K562 (cell line): ENCODE results near the gene NRXN3. TPM values are rescaled to one million over a fixed set of nuclear protein-coding genes. Genes with fewer than 3 reads are reported as not detected.
A peak's percentile ranks its signal among the peaks of the same experiment; 100 is the strongest.

Experiments used
- POLR2AphosphoS2 ChIP-seq: IDR thresholded peaks from 2 replicates; pipeline ENCODE4 v1.6.1; 2012; ENCODE audit warnings: low read length, improper control_type of control experiment
- PTBP1 ChIP-seq: fragments of 200-400 bp; formaldehyde crosslinking; IDR thresholded peaks from 2 replicates; pipeline ENCODE4 v1.6.1; 2017; ENCODE audit warnings: low read depth, low read length
- REST ChIP-seq, 2 experiments: fragments of 450-650 bp; formaldehyde crosslinking in 1 of 2; IDR thresholded peaks; 2 replicates each; pipeline versions ENCODE4 v1.4.0 to v1.6.1; 2014 to 2020; ENCODE audit warnings: mild to moderate bottlenecking in 2 of 2, borderline replicate concordance in 1 of 2, low read depth in 1 of 2
- TFAM ChIP-seq: fragments of 250-450 bp; sonication (Bioruptor Pico); conservative IDR thresholded peaks from 2 replicates; pipeline ENCODE4 v1.5.0; 2021; ENCODE audit warnings: mild to moderate bottlenecking, moderate library complexity
- U2AF1 ChIP-seq: fragments of 200-400 bp; formaldehyde crosslinking; optimal IDR thresholded peaks from 2 replicates; pipeline ENCODE3; 2017; ENCODE audit warnings: mild to moderate bottlenecking, low read depth, low read length, moderate library complexity
- ZNF655 ChIP-seq: fragments of 250-450 bp; sonication (Bioruptor Pico); IDR thresholded peaks from 2 replicates; pipeline ENCODE4 v1.5.0; 2021
- polyA plus RNA-seq, 8 experiments: library from polyadenylated mRNA; depleted of rRNA in 4 of 8; stranded (reverse) in 5 of 8; unstranded in 3 of 8; fragments of >200 nt; fragmentation: Nextera tagmentation in 2 of 8; fragmentation: Illumina TruSeq in 1 of 8; extraction: Ambion mirVana in 2 of 8; extraction: Trizol in 1 of 8; gene quantifications; 2 replicates each; pipeline versions ENCODE4 v1.2.1 to v1.2.3, GENCODE V29; 2011 to 2014; ENCODE audit warnings: inconsistent platforms in 1 of 8, missing spikeins in 1 of 8
- total RNA-seq, 7 experiments: library from RNA; depleted of rRNA in 6 of 7; stranded (reverse); fragments of >200 nt in 6 of 7; fragmentation: Illumina TruSeq in 2 of 7; extraction: Trizol in 2 of 7; gene quantifications; 2 replicates each; pipeline versions ENCODE4 v1.2.1 to v1.2.3, GENCODE V29; 2011 to 2021; ENCODE audit warnings: low replicate concordance in 1 of 7

NRXN3 gene
- total and polyA plus RNA-seq, 9 of the 15 experiments (the other 6 are each of a cell fraction or from before 2014, with no cell fraction given) = 0.09 TPM; not detected in 8

GRCh38 chr14:78530078-78530477 lies 359.9 kb downstream of the NRXN3 start (continued):
- peak; percentile 96 for TF ChIP-seq REST (IDR thresholded peaks at IDR 0.05; ENCODE audit: borderline replicate concordance)
- peak; percentile 93 for TF ChIP-seq REST (CRISPR knock-in tag; IDR thresholded peaks at IDR 0.05; ENCODE audit: low read depth)
- TF ChIP-seq TFAM (CRISPR knock-in tag) = no peak
- TF ChIP-seq PTBP1 = no peak
- no peak for TF ChIP-seq U2AF1
- no peak for TF ChIP-seq ZNF655 (CRISPR knock-in tag)
- TF ChIP-seq POLR2AphosphoS2 = no peak
